ENCODE measurements around the gene FBXL17.

The FBXL17 gene

GRCh38 chr5:107860044-107860443 is 521.9 kb downstream of the FBXL17 start:
- no peaks in the 10 kb centered on the region for H3K9me3 ChIP-seq (replicated peaks in 1 of 2; ENCODE audit: control insufficient read depth in 2 of 2, insufficient read depth in 1 of 2, low read depth in 1 of 2, low read length in 2 of 2)
- H2BK15ac ChIP-seq (ENCODE audit: low read length), result no peak overlapping the region
- H2BK120ac ChIP-seq (ENCODE audit: low read depth, low read length), result no peak overlapping the region
- no peak overlapping the region for H3K4me3 ChIP-seq (ENCODE audit: low read length in 2 of 2)
- DNase-seq (ENCODE audit: low spot score), result no peak
- H3K4me1 ChIP-seq (ENCODE audit: control insufficient read depth in 2 of 2, insufficient read depth in 1 of 2, low read depth in 1 of 2, low read length in 2 of 2), result peaks cover 0 to 2% of the 10 kb centered on the region in 2 donors
- H3K27me3 ChIP-seq (ENCODE audit: control insufficient read depth in 3 of 3, insufficient read depth in 3 of 3, low read depth in 1 of 3, low read length in 3 of 3), result no peaks in the 10 kb centered on the region
- H2AK5ac ChIP-seq (ENCODE audit: low read depth, low read length), result no peak overlapping the region
- no peak overlapping the region for H3K9ac ChIP-seq (ENCODE audit: low read depth, low read length, poor library complexity)
- H2BK12ac ChIP-seq (ENCODE audit: low read length), result no peak overlapping the region
- WGBS, 2 donors (ENCODE audit: extremely low coverage in 2 of 2, insufficient read length in 2 of 2, insufficient replicate concordance in 1 of 2), result no CpG with 5 or more reads among the region's 1 CpG
- no peak overlapping the region for H2AFZ ChIP-seq (ENCODE audit: low read length)
- H3K79me1 ChIP-seq (ENCODE audit: low read depth, low read length), result no peaks in the 10 kb centered on the region
- no peak overlapping the region for H2BK5ac ChIP-seq (ENCODE audit: low read length)
- no peak overlapping the region for H4K91ac ChIP-seq (ENCODE audit: low read depth, low read length, poor library complexity)
- H3K18ac ChIP-seq (ENCODE audit: low read length), result no peak overlapping the region
- H3K27ac ChIP-seq (replicated peaks; ENCODE audit: low read length), result no peak overlapping the region
- H3K23ac ChIP-seq (ENCODE audit: low read depth, low read length, poor library complexity), result no peak overlapping the region
- H3K14ac ChIP-seq (ENCODE audit: low read length), result no peak overlapping the region
- no peak overlapping the region for H3K4me2 ChIP-seq (ENCODE audit: insufficient read depth, low read length, poor library complexity, severe bottlenecking)
- no peaks in the 10 kb centered on the region for H3K36me3 ChIP-seq (replicated peaks in 1 of 2; ENCODE audit: control insufficient read depth in 2 of 2, insufficient read depth in 2 of 2, low read length in 2 of 2)
- H4K8ac ChIP-seq (ENCODE audit: low read depth, low read length), result no peak overlapping the region
- H3K4ac ChIP-seq (ENCODE audit: low read length), result no peak overlapping the region

DNA sequence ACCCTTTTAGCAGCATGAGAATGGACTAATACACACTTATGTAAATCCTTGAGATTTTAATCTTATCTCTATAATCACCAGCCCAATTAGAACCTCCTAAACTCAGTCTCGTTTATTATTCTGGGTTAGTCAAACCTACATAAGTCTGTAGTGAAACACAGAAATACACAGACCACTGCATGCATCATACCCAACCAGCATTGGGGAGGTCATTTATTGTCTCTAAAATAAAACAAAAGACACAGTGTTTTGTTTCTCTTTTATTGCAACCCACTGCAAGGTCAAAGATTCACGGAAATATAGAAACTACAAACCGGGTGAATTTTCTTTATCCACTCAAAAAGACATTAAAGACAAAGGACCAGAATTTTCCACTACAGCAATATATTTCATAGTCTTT is 523.1 kb downstream of the FBXL17 start:
- Histone ChIP-seq H3K14ac (ENCODE audit: low read length) (no peak overlapping the region), H2AFZ (ENCODE audit: low read length) (no peak overlapping the region), H3K36me3 (replicated peaks in 1 of 2; ENCODE audit: control insufficient read depth in 2 of 2, insufficient read depth in 2 of 2, low read length in 2 of 2) (no peaks in the 10 kb centered on the region), H3K18ac (ENCODE audit: low read length) (no peak overlapping the region), H3K4me2 (ENCODE audit: insufficient read depth, low read length, poor library complexity, severe bottlenecking) (no peak overlapping the region), H2BK15ac (ENCODE audit: low read length) (no peak overlapping the region), H2BK12ac (ENCODE audit: low read length) (no peak overlapping the region), H2BK5ac (ENCODE audit: low read length) (no peak overlapping the region), H3K79me1 (ENCODE audit: low read depth, low read length) (no peaks in the 10 kb centered on the region), H3K27ac (replicated peaks; ENCODE audit: low read length) (no peak overlapping the region), H3K23ac (ENCODE audit: low read depth, low read length, poor library complexity) (no peak overlapping the region), H3K9ac (ENCODE audit: low read depth, low read length, poor library complexity) (no peak overlapping the region), H4K8ac (ENCODE audit: low read depth, low read length) (no peak overlapping the region), H3K4ac (ENCODE audit: low read length) (no peak overlapping the region), H3K4me1 (ENCODE audit: control insufficient read depth in 2 of 2, insufficient read depth in 1 of 2, low read depth in 1 of 2, low read length in 2 of 2) (peaks cover 0 to 2% of the 10 kb centered on the region in 2 donors), H4K91ac (ENCODE audit: low read depth, low read length, poor library complexity) (no peak overlapping the region), H3K9me3 (replicated peaks in 1 of 2; ENCODE audit: control insufficient read depth in 2 of 2, insufficient read depth in 1 of 2, low read depth in 1 of 2, low read length in 2 of 2) (no peaks in the 10 kb centered on the region), H2BK120ac (ENCODE audit: low read depth, low read length) (no peak overlapping the region), H3K4me3 (ENCODE audit: low read length in 2 of 2) (no peak overlapping the region), H3K27me3 (ENCODE audit: control insufficient read depth in 3 of 3, insufficient read depth in 3 of 3, low read depth in 1 of 3, low read length in 3 of 3) (no peaks in the 10 kb centered on the region), H2AK5ac (ENCODE audit: low read depth, low read length) (no peak overlapping the region)
- no CpG with 5 or more reads among the region's 3 CpGs for WGBS, 2 donors (ENCODE audit: extremely low coverage in 2 of 2, insufficient read length in 2 of 2, insufficient replicate concordance in 1 of 2)
- DNase-seq (ENCODE audit: low spot score), result no peak

- no CpG with 5 or more reads among the region's 4 CpGs for WGBS, 2 donors (ENCODE audit: extremely low coverage in 2 of 2, insufficient read length in 2 of 2, insufficient replicate concordance in 1 of 2)
- Histone ChIP-seq H3K79me1 (ENCODE audit: low read depth, low read length) (no peaks in the 10 kb centered on the region), H2AFZ (ENCODE audit: low read length) (no peak overlapping the region), H4K91ac (ENCODE audit: low read depth, low read length, poor library complexity) (no peak overlapping the region), H2BK120ac (ENCODE audit: low read depth, low read length) (no peak overlapping the region), H3K23ac (ENCODE audit: low read depth, low read length, poor library complexity) (no peak overlapping the region), H3K18ac (ENCODE audit: low read length) (no peak overlapping the region), H3K27ac (replicated peaks; ENCODE audit: low read length) (no peak overlapping the region), H3K4me2 (ENCODE audit: insufficient read depth, low read length, poor library complexity, severe bottlenecking) (no peak overlapping the region), H3K9ac (ENCODE audit: low read depth, low read length, poor library complexity) (no peak overlapping the region), H2AK5ac (ENCODE audit: low read depth, low read length) (no peak overlapping the region), H3K4me3 (ENCODE audit: low read length in 2 of 2) (no peak overlapping the region), H3K36me3 (replicated peaks in 1 of 2; ENCODE audit: control insufficient read depth in 2 of 2, insufficient read depth in 2 of 2, low read length in 2 of 2) (no peaks in the 10 kb centered on the region), H2BK15ac (ENCODE audit: low read length) (no peak overlapping the region), H3K27me3 (ENCODE audit: control insufficient read depth in 3 of 3, insufficient read depth in 3 of 3, low read depth in 1 of 3, low read length in 3 of 3) (no peaks in the 10 kb centered on the region), H2BK5ac (ENCODE audit: low read length) (no peak overlapping the region), H2BK12ac (ENCODE audit: low read length) (no peak overlapping the region), H3K14ac (ENCODE audit: low read length) (no peak overlapping the region), H3K4me1 (ENCODE audit: control insufficient read depth in 2 of 2, insufficient read depth in 1 of 2, low read depth in 1 of 2, low read length in 2 of 2) (peaks cover 0 to 4% of the 10 kb centered on the region in 2 donors), H3K9me3 (replicated peaks in 1 of 2; ENCODE audit: control insufficient read depth in 2 of 2, insufficient read depth in 1 of 2, low read depth in 1 of 2, low read length in 2 of 2) (no peaks in the 10 kb centered on the region), H3K4ac (ENCODE audit: low read length) (no peak overlapping the region), H4K8ac (ENCODE audit: low read depth, low read length) (no peak overlapping the region)
- no peak for DNase-seq (ENCODE audit: low spot score)
Measured at GRCh38 chr5:107858324-107858723, 523.6 kb downstream of the FBXL17 start.

DNA sequence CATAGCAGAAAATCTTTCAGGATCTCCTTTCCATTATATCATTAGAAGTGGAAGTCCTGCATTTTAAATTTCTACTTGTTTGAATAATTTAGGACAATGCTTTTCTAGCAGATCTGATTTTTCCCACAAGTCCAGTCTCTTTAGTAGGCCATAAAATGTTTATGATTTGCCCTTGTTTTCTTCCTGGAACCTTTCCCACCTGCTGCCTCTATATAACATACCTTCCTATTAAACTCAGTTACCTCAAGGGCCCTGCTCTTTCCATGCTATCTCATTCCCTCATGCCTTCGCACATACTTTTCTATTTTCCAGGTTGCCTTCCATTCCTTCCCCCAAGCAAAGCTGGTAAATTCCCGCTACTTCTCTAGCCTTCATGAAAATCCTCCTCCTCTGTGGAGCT is 524.1 kb downstream of the FBXL17 start:
- H3K36me3 ChIP-seq (replicated peaks in 1 of 2; ENCODE audit: control insufficient read depth in 2 of 2, insufficient read depth in 2 of 2, low read length in 2 of 2), result no peaks in the 10 kb centered on the region
- H3K23ac ChIP-seq (ENCODE audit: low read depth, low read length, poor library complexity), result no peak overlapping the region
- H4K91ac ChIP-seq (ENCODE audit: low read depth, low read length, poor library complexity), result no peak overlapping the region
- no peak overlapping the region for H2AFZ ChIP-seq (ENCODE audit: low read length)
- no peak overlapping the region for H3K27ac ChIP-seq (replicated peaks; ENCODE audit: low read length)
- H3K4me2 ChIP-seq (ENCODE audit: insufficient read depth, low read length, poor library complexity, severe bottlenecking), result no peak overlapping the region
- no peak overlapping the region for H2BK12ac ChIP-seq (ENCODE audit: low read length)
- H3K4me1 ChIP-seq (ENCODE audit: control insufficient read depth in 2 of 2, insufficient read depth in 1 of 2, low read depth in 1 of 2, low read length in 2 of 2), result peaks cover 0 to 4% of the 10 kb centered on the region in 2 donors
- peak overlapping the region; percentile 35 for H3K18ac ChIP-seq (ENCODE audit: low read length)
- H3K27me3 ChIP-seq (ENCODE audit: control insufficient read depth in 3 of 3, insufficient read depth in 3 of 3, low read depth in 1 of 3, low read length in 3 of 3), result no peaks in the 10 kb centered on the region
- WGBS, 2 donors (ENCODE audit: extremely low coverage in 2 of 2, insufficient read length in 2 of 2, insufficient replicate concordance in 1 of 2), result no CpG with 5 or more reads among the region's 2 CpGs
- H2BK120ac ChIP-seq (ENCODE audit: low read depth, low read length), result no peak overlapping the region
- no peak overlapping the region for H3K9ac ChIP-seq (ENCODE audit: low read depth, low read length, poor library complexity)
- no peak overlapping the region for H2BK15ac ChIP-seq (ENCODE audit: low read length)
- H2AK5ac ChIP-seq (ENCODE audit: low read depth, low read length), result no peak overlapping the region
- no peak overlapping the region for H3K4me3 ChIP-seq (ENCODE audit: low read length in 2 of 2)
- H3K4ac ChIP-seq (ENCODE audit: low read length), result no peak overlapping the region
- H3K79me1 ChIP-seq (ENCODE audit: low read depth, low read length), result no peaks in the 10 kb centered on the region
- H2BK5ac ChIP-seq (ENCODE audit: low read length), result no peak overlapping the region
- DNase-seq (ENCODE audit: low spot score), result no peak
- H3K9me3 ChIP-seq (replicated peaks in 1 of 2; ENCODE audit: control insufficient read depth in 2 of 2, insufficient read depth in 1 of 2, low read depth in 1 of 2, low read length in 2 of 2), result no peaks in the 10 kb centered on the region
- H3K14ac ChIP-seq (ENCODE audit: low read length), result no peak overlapping the region
- H4K8ac ChIP-seq (ENCODE audit: low read depth, low read length), result no peak overlapping the region
